Chondrocyte (in vitro differentiated cells): ENCODE data around the gene BATF2. TPM values are rescaled to one million over a fixed set of nuclear protein-coding genes. Genes with fewer than 3 reads are reported as not detected.
"Not testable (repeated sequence)": the region's sequence is repeated elsewhere in the genome, so short reads cannot be mapped to it uniquely, and the experiment has no call there.

ENCODE experiments used
- DNase-seq: peaks from one replicate; pipeline ENCODE4 v3.0.0; 2021; ENCODE audit warnings: mixed read lengths, low spot score
- H3K27ac Mint-ChIP-seq: one replicate; pipeline ENCODE4 v1.8.0; 2021; ENCODE audit warnings: mild to moderate bottlenecking, moderate library complexity, mixed read lengths; ENCODE audit not compliant: unreplicated experiment
- H3K27me3 Mint-ChIP-seq: 2 replicates; pipeline ENCODE4 v1.8.0; 2021; ENCODE audit warnings: low read depth, mixed read lengths
- H3K36me3 Mint-ChIP-seq: 2 replicates; pipeline ENCODE4 v1.8.0; 2021; ENCODE audit warnings: low read depth, mixed read lengths
- H3K4me1 Mint-ChIP-seq: 2 replicates; pipeline ENCODE4 v1.8.0; 2021; ENCODE audit warnings: low read depth, mild to moderate bottlenecking, mixed read lengths
- H3K4me3 Mint-ChIP-seq: one replicate; pipeline ENCODE4 v1.8.0; 2021; ENCODE audit warnings: mild to moderate bottlenecking, moderate library complexity, mixed read lengths; ENCODE audit not compliant: unreplicated experiment
- H3K9me3 Mint-ChIP-seq: 2 replicates; pipeline ENCODE4 v1.8.0; 2021; ENCODE audit warnings: low read depth, mixed read lengths
- total RNA-seq: library from RNA; stranded (reverse); gene quantifications from 3 replicates; pipeline ENCODE4 v1.2.1, GENCODE V29; 2021
- TF ChIP-seq, protein P1 (sequence below): fragments of 200-600 bp; sonication (generic); IDR thresholded peaks from 2 replicates; pipeline ENCODE4 v1.5.0; 2021; ENCODE audit warnings: antibody characterized with exemption, mild to moderate bottlenecking, moderate library complexity

Gene BATF2
- total RNA-seq, 1 donor from 2014 or later: not detected

DNA sequence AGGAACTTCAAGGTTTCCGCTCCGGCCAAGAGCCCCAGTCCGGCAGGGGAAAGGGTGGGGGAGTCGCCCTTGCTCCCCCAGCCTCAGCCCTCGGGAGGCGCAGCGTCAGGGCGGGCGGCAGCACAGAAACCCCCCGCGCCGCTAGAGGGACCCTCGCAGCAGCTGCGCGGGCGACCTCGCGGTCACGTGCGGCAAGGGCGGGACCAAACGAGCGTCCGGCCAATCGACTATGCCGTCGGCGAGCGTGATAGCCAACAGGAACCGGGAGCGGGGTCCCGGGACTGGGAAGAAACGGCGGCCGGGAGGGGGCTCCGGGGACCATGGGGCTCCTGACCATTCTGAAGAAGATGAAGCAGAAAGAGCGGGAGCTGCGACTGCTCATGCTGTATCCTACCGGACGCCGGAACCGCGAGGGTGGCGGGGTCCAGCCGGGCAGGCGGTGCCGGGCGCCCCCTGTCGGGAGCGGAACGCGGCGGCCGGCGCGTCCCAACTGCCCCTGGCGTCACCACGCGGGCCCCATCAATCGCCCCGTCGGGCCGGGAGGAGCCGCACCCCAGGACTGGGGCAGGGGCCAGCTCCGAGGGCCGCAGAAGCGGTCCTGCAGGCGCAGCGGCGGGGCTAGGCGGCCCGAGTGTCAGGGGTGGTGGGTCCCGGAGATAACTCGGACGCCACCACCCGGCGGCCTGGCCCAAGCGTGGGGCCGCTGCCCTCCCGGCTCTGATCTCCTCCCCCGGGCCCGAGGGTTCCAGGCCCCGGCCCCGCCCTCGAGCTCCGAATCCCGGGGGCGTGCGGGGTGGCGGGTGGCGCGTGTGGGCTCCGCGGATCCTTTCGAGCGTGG is 17.3 kb upstream of the BATF2 start, which contains the start of gene ARL2:
Gene ARL2 (plus strand): TSS at position 273 of the 838 bp plus-strand sequence. CDS start 48 bp downstream, at position 321.
- TF ChIP-seq, protein P1, sequence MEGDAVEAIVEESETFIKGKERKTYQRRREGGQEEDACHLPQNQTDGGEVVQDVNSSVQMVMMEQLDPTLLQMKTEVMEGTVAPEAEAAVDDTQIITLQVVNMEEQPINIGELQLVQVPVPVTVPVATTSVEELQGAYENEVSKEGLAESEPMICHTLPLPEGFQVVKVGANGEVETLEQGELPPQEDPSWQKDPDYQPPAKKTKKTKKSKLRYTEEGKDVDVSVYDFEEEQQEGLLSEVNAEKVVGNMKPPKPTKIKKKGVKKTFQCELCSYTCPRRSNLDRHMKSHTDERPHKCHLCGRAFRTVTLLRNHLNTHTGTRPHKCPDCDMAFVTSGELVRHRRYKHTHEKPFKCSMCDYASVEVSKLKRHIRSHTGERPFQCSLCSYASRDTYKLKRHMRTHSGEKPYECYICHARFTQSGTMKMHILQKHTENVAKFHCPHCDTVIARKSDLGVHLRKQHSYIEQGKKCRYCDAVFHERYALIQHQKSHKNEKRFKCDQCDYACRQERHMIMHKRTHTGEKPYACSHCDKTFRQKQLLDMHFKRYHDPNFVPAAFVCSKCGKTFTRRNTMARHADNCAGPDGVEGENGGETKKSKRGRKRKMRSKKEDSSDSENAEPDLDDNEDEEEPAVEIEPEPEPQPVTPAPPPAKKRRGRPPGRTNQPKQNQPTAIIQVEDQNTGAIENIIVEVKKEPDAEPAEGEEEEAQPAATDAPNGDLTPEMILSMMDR: peak; percentile 84
- no peak for DNase-seq
- Mint-ChIP-seq H3K36me3 (peaks cover 8% of the 10 kb centered on the region), H3K4me3 (peak within 1 kb of the TSS; percentile 82), H3K4me1 (peaks cover 15% of the 10 kb centered on the region), H3K9me3 (no peaks in the 10 kb centered on the region), H3K27ac (peak within 1 kb of the TSS; percentile 97), H3K27me3 (no peaks in the 10 kb centered on the region)

DNA sequence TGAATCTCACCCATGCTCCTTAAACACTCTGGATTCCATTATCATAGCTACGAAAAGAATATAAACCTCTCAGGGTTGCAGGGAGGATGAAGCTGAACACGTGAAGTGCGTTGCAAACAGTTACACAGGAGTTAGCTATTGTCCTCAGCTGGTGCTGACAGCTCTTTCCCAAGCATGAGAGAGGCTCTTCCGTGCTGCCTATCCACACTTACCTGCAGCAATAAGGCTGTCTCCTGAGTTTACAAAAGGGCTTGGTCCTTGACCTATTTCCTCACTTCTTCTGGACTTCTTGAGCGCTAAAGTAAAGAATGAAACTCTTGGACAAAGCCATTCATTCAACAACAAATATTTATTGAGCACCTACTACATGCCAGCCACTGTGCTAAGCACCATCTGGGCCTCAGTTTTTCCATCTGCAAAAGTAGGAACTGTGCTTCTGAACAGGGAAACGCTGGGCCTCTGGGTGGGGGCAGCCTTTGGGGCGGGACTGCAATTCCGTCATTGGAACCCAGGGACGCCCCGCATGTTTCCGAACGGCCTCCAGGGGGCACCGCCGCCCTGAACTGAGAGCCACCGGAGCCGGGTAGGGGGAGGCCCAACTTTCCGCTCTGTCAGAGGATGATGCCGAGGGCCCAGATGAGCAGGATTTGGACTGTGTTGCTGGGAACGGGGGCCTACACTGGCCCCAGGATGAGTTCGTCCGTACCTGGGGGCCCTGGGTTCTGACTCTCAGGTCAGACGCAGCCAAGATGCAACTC is 16.5 kb upstream of the BATF2 start:
- Mint-ChIP-seq H3K9me3 (no peaks in the 10 kb centered on the region), H3K4me3 (peak overlapping the region; percentile 82), H3K27me3 (no peaks in the 10 kb centered on the region), H3K36me3 (peaks cover 8% of the 10 kb centered on the region), H3K27ac (peak overlapping the region; percentile 97), H3K4me1 (peaks cover 15% of the 10 kb centered on the region)
- TF ChIP-seq, protein P1: peak; percentile 74
- no peak for DNase-seq

DNA sequence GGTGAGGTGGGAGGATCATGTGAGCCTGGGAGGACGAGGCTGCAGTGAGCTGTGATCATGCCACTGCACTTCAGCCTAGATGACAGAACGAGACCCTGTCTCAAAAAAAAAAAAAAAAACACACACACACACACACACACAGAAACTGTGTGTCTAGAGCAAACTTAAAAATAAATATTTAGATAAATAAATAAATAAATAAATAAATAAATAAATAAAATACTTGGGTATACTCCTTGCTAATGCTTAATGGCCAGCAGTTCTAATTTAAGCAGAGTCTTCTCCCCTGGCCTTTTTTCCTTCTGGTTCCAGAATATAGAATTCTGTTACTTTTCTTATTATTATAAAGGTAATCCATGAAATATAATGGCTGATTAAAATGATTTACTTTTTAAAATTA is 12.1 kb upstream of the BATF2 start:
- Mint-ChIP-seq H3K4me3 (no peak overlapping the region), H3K9me3 (no peaks in the 10 kb centered on the region), H3K36me3 (no peaks in the 10 kb centered on the region), H3K27ac (no peak overlapping the region), H3K27me3 (no peaks in the 10 kb centered on the region), H3K4me1 (peaks cover 15% of the 10 kb centered on the region)
- TF ChIP-seq, protein P1: no peak
- no peak for DNase-seq

DNA sequence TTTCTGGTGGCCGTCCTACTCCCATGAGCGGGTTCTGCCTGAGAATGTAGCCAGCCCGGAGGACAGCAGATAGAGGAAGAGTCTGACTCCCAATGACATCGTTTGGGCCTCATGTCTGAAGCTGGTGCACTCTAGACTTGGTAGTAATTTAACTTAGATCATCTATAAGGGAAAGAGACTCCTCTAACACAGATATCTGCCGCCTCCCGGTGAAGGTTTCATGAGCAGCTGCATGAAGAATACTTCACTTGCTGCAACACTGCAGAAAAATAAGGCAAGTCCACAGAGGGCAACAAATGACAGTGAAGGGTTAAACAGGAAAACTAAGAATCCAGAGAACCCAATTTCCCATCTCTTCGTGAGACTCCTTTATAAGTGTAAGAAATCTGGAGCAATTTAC is 11.2 kb upstream of the BATF2 start:
- H3K36me3 Mint-ChIP-seq: no peaks in the 10 kb centered on the region
- H3K27me3 Mint-ChIP-seq: no peaks in the 10 kb centered on the region
- H3K4me1 Mint-ChIP-seq: peaks cover 11% of the 10 kb centered on the region
- no peaks in the 10 kb centered on the region for H3K9me3 Mint-ChIP-seq
- H3K27ac Mint-ChIP-seq: no peak overlapping the region
- TF ChIP-seq, protein P1: no peak
- H3K4me3 Mint-ChIP-seq: no peak overlapping the region
- DNase-seq: no peak

DNA sequence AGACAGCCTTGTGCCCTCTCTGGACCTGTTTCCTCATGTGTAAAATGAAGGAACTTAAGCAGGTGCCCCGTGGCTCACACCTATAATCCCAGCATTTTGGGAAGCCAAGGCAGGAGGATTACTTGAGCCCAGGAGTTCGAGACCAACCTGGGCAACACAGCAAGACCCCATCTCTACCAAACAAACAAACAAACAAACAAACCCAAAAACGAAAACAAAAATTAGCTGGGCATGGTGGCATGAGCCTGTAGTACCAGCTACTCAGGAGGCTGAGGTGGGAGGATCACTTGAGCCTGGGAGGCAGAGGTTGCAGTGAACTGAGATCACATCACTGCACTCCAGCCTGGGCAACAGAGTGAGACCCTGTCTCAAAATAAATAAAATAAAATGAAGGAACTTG is 7.2 kb upstream of the BATF2 start:
- not testable (repeated sequence) for DNase-seq, H3K9me3 Mint-ChIP-seq, H3K4me3 Mint-ChIP-seq, H3K36me3 Mint-ChIP-seq, H3K27me3 Mint-ChIP-seq, H3K4me1 Mint-ChIP-seq, H3K27ac Mint-ChIP-seq
